ENCODE results near the gene RECQL5. TPM values are rescaled to one million over a fixed set of nuclear protein-coding genes. Genes with fewer than 3 reads are reported as not detected.
A peak's percentile ranks its signal among the peaks of the same experiment; 100 is the strongest.

Gene RECQL5
- total RNA-seq, 4 donors from 2014 or later, result 41.9 to 91.8 (median 70.1) TPM

DNA sequence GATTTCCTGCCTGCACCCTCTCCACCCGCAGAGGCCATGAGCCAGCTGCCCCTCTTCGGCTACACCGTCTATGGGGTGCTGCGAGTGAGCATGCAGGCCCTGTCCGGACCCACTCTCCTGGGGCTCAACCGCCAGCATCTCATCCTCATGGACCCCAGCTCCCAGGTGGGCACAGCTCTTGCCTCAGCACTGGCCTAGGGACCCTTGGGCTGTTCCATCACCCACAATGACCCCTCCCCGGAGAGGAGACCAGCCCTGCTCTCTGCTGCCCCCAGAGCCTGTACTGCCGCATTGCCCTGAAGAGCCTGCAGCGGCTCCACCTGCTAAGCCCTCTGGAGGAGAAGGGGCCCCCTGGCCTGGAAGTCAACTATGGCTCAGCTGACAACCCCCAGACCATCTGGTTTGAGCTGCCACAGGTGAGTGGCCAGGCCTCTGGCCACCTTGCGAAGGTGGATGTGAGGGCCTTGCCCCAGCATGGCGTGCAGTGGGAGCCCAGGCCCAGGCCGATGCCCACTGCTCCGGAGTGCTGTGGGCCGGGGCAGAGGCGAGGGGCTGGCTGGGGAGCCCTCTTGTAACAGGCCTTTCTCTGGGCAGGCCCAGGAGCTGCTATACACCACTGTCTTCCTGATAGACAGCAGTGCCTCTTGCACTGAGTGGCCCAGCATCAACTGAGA is 41.0 kb downstream of the RECQL5 start:
- intact Hi-C loops (cut with DNase I), result no loop called here
- no peak for TF ChIP-seq POLR2A (IDR thresholded peaks at IDR 0.05)
- TF ChIP-seq, protein P1, sequence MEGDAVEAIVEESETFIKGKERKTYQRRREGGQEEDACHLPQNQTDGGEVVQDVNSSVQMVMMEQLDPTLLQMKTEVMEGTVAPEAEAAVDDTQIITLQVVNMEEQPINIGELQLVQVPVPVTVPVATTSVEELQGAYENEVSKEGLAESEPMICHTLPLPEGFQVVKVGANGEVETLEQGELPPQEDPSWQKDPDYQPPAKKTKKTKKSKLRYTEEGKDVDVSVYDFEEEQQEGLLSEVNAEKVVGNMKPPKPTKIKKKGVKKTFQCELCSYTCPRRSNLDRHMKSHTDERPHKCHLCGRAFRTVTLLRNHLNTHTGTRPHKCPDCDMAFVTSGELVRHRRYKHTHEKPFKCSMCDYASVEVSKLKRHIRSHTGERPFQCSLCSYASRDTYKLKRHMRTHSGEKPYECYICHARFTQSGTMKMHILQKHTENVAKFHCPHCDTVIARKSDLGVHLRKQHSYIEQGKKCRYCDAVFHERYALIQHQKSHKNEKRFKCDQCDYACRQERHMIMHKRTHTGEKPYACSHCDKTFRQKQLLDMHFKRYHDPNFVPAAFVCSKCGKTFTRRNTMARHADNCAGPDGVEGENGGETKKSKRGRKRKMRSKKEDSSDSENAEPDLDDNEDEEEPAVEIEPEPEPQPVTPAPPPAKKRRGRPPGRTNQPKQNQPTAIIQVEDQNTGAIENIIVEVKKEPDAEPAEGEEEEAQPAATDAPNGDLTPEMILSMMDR (IDR thresholded peaks at IDR 0.05), result peak in 4 of 6 experiments; percentile 18 to 38 (median 21)
- no peaks in the 10 kb centered on the region for H3K9me3 ChIP-seq
- H3K27me3 ChIP-seq, result no peaks in the 10 kb centered on the region
- 92 to 100% methylated on average over 1 to 8 of the region's 15 CpGs for WGBS, 2 donors
- H3K4me3 ChIP-seq (replicated peaks in 1 of 3), result no peak overlapping the region
- H3K4me1 ChIP-seq, result no peaks in the 10 kb centered on the region
- no peak for DNase-seq
- H3K27ac ChIP-seq, result no peak overlapping the region
- H3K36me3 ChIP-seq, result peaks cover 29 to 35% of the 10 kb centered on the region in 2 donors

DNA sequence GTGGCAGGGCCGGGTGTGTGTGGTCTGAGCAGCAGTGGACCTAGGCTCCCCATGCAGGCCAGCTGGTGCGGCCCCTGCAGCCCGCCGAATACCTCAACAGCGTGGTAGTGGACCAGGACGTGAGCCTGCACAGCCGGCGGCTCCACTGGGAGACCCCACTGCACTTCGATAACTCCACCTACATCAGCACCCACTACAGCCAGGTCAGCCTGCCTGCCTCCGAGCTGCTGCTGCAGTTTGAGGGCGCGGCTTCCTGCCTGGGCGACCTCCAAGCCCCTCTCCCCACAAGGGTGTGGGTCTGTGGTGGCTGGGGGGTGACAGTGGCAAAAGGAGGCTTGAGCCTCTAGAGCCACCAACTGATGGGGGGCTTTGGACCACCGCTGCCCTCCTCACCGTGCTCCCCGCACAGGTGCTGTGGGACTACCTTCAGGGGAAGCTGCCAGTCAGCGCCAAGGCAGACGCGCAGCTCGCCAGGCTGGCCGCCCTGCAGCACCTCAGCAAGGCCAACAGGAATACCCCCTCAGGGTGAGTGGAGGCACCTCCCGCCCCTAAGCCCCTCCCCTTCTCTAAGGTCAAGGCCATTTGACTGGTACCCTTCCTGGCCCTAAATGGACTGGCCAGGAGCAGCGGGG is 42.1 kb downstream of the RECQL5 start:
- Histone ChIP-seq H3K27me3 (no peaks in the 10 kb centered on the region), H3K36me3 (peaks cover 27 to 33% of the 10 kb centered on the region in 2 donors), H3K4me1 (no peaks in the 10 kb centered on the region), H3K27ac (no peak overlapping the region), H3K4me3 (replicated peaks in 1 of 3) (no peak overlapping the region), H3K9me3 (no peaks in the 10 kb centered on the region)
- intact Hi-C loops (cut with DNase I), result no loop called here
- no peak for TF ChIP-seq POLR2A (IDR thresholded peaks at IDR 0.05)
- DNase-seq, result no peak
- 94 to 98% methylated on average over 9 to 12 of the region's 23 CpGs for WGBS, 2 donors

DNA sequence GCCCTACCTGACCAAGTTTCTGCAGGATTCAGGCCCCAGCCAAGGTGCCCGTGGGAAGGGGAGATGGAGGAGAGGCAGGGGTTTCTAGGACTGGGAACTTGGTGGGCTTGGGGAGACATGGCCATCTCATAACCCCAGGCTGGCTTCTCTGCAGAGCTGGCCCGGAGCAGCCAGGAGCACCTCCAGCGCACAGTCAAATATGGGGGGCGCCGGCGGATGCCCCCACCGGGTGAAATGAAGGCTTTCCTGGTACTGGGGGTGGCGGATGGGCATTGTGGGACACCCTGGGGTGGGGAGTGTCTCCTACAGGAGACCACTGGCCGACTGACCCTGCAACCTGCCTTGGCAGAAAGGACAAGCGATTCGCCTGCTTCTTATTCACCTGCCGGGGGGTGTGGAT is 42.9 kb downstream of the RECQL5 start:
- 92 to 94% methylated on average over 6 to 10 of the region's 12 CpGs for WGBS, 2 donors
- intact Hi-C loops (cut with DNase I), result no loop called here
- Histone ChIP-seq H3K27ac (no peak overlapping the region), H3K4me3 (replicated peaks in 1 of 3) (no peak overlapping the region), H3K4me1 (no peaks in the 10 kb centered on the region), H3K9me3 (no peaks in the 10 kb centered on the region), H3K27me3 (no peaks in the 10 kb centered on the region), H3K36me3 (peaks cover 27 to 40% of the 10 kb centered on the region in 2 donors)
- TF ChIP-seq POLR2A (IDR thresholded peaks at IDR 0.05), result no peak
- TF ChIP-seq, protein P1 (IDR thresholded peaks at IDR 0.05), result no peak
- no peak for DNase-seq

DNA sequence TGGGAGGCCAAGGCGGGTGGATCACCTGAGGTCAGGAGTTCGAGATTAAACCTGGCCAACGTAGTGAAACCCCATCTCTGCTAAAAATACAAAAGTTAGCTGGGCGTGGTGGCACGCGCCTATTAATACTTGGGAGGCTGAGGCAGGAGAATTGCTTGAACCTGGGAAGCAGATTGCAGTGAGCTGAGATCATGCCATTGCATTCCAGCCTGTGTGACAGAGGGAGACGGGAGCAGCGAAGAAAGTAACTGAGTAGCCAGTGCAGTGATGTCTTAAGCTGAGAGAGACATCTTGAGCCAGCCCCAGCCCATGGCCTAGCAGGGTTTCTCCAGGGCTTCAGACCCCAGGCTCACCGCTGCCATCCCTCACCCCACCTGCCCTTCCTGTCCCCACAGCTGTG is 43.6 kb downstream of the RECQL5 start:
- TF ChIP-seq, protein P1 (IDR thresholded peaks at IDR 0.05), result no peak
- TF ChIP-seq POLR2A (IDR thresholded peaks at IDR 0.05), result no peak
- intact Hi-C loops (cut with DNase I), result no loop called here
- no peak for DNase-seq
- peaks cover 33 to 35% of the 10 kb centered on the region in 2 donors for H3K36me3 ChIP-seq
- H3K4me3 ChIP-seq (replicated peaks in 1 of 3), result no peak overlapping the region
- H3K9me3 ChIP-seq, result no peaks in the 10 kb centered on the region
- no peaks in the 10 kb centered on the region for H3K4me1 ChIP-seq
- no peaks in the 10 kb centered on the region for H3K27me3 ChIP-seq
- H3K27ac ChIP-seq, result no peak overlapping the region
- 89 to 93% methylated on average over 8 to 9 of the region's 9 CpGs for WGBS, 2 donors

DNA sequence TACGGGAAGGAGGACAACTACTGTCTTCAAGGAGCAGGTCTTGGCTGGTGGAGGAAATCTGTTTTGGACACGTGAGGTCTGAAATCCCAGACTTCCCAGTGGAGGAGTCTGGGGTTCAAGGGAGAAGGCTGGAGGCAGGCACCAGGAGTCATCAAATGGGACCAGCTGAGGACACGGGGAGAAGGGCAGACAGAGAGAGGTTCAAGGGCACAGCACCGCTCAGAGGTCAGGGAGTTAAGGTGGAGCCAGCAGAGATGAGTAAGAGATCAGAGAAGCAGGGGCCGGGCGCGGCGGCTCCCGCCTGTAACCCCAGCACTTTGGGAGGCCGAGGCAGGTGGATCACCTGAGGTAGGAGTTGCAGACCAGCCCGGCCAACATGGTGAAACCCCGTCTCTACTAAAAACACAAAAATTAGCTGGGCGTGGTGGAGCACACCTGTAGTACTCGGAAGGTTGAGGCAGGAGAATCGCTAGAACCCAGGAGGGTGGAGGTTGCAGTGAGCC is 44.1 kb downstream of the RECQL5 start:
- TF ChIP-seq, protein P1 (IDR thresholded peaks at IDR 0.05), result no peak
- no peak for TF ChIP-seq POLR2A (IDR thresholded peaks at IDR 0.05)
- intact Hi-C loops (cut with DNase I), result no loop called here
- Histone ChIP-seq H3K27me3 (no peaks in the 10 kb centered on the region), H3K4me3 (replicated peaks in 1 of 3) (no peak overlapping the region), H3K9me3 (no peaks in the 10 kb centered on the region), H3K4me1 (no peaks in the 10 kb centered on the region), H3K36me3 (peaks cover 37 to 39% of the 10 kb centered on the region in 2 donors), H3K27ac (no peak overlapping the region)
- 88 to 91% methylated on average over 15 of the region's 15 CpGs for WGBS, 2 donors
- DNase-seq, result no peak

Data from thyroid gland (tissue), 4 donors.